Liver (tissue), 9 donors: ENCODE results near the gene DNAH3. TPM values are rescaled to one million over a fixed set of nuclear protein-coding genes. Genes with fewer than 3 reads are reported as not detected.

Experiments
- DNase-seq: peaks from one replicate; pipeline ENCODE4 v3.0.0-alpha.2; 2017; ENCODE audit warnings: low spot score
- H3K27ac ChIP-seq, 2 donors: one replicate each; pipeline ENCODE4 v1.7.0; 2013; ENCODE audit warnings: inconsistent platforms in 2 of 2, low read length in 2 of 2, control low read depth in 1 of 2, low read depth in 1 of 2, mild to moderate bottlenecking in 1 of 2
- H3K27me3 ChIP-seq, 4 donors: one replicate each; pipeline versions ENCODE4 v1.6.1 to v1.7.0; 2013; ENCODE audit warnings: low read length in 3 of 4, inconsistent platforms in 1 of 4, mild to moderate bottlenecking in 1 of 4, moderate library complexity in 1 of 4; ENCODE audit not compliant: control insufficient read depth in 4 of 4, insufficient read depth in 4 of 4
- H3K36me3 ChIP-seq, 4 donors: one replicate each; pipeline versions ENCODE4 v1.6.1 to v1.7.0; 2013; ENCODE audit warnings: low read length in 3 of 4, mild to moderate bottlenecking in 3 of 4, low read depth in 1 of 4, moderate library complexity in 1 of 4; ENCODE audit not compliant: control insufficient read depth in 4 of 4, insufficient read depth in 3 of 4
- H3K4me1 ChIP-seq, 4 donors: one replicate each; pipeline versions ENCODE4 v1.6.1 to v1.7.0; 2013; ENCODE audit warnings: low read length in 3 of 4, mild to moderate bottlenecking in 3 of 4, moderate library complexity in 1 of 4; ENCODE audit not compliant: control insufficient read depth in 4 of 4, insufficient read depth in 4 of 4
- H3K4me3 ChIP-seq, 3 donors: one replicate each; pipeline versions ENCODE4 v1.6.1 to v1.7.0; 2013; ENCODE audit warnings: low read length in 3 of 3, control low read depth in 1 of 3, low read depth in 1 of 3, mild to moderate bottlenecking in 1 of 3
- H3K9ac ChIP-seq, 2 donors: one replicate each; pipeline ENCODE4 v1.7.0; 2013; ENCODE audit warnings: low read length in 2 of 2, mild to moderate bottlenecking in 2 of 2, moderate library complexity in 2 of 2, control low read depth in 1 of 2, low read depth in 1 of 2
- H3K9me3 ChIP-seq, 4 donors: one replicate each; pipeline versions ENCODE4 v1.6.1 to v1.7.0; 2013; ENCODE audit warnings: low read length in 3 of 4; ENCODE audit not compliant: control insufficient read depth in 4 of 4
- ATF3 ChIP-seq: IDR thresholded peaks from 2 replicates; pipeline ENCODE4 v1.6.1; 2016; ENCODE audit warnings: antibody characterized with exemption
- CTCF ChIP-seq: fragments of 150-350 bp; IDR thresholded peaks from 2 replicates; pipeline ENCODE4 v1.5.1; 2017; ENCODE audit warnings: improper control_type of control experiment, low read depth, low read length; ENCODE audit not compliant: missing input control
- EGR1 ChIP-seq, 2 donors: IDR thresholded peaks; 2 replicates each; pipeline ENCODE4 v1.6.1; 2016 to 2018; ENCODE audit warnings: antibody characterized with exemption in 2 of 2, low read depth in 2 of 2
- FOXA1 ChIP-seq: IDR thresholded peaks from 2 replicates; pipeline ENCODE4 v1.6.1; 2016; ENCODE audit warnings: antibody characterized with exemption
- FOXA2 ChIP-seq: IDR thresholded peaks from 2 replicates; pipeline ENCODE4 v1.6.1; 2016; ENCODE audit warnings: antibody characterized with exemption
- GABPA ChIP-seq, 2 donors: IDR thresholded peaks in 1 of 2; conservative IDR thresholded peaks in 1 of 2; 2 replicates each; pipeline ENCODE4 v1.6.1; 2016; ENCODE audit warnings: antibody characterized with exemption in 2 of 2, mild to moderate bottlenecking in 1 of 2, moderate library complexity in 1 of 2
- HNF4A ChIP-seq, 2 donors: conservative IDR thresholded peaks; 2 replicates each; pipeline ENCODE4 v1.6.1; 2016; ENCODE audit warnings: antibody characterized with exemption in 2 of 2, mild to moderate bottlenecking in 2 of 2
- HNF4G ChIP-seq: IDR thresholded peaks from 2 replicates; pipeline ENCODE4 v1.6.1; 2016; ENCODE audit warnings: antibody characterized with exemption
- JUND ChIP-seq, 2 donors: IDR thresholded peaks; 2 replicates each; pipeline ENCODE4 v1.6.1; 2016; ENCODE audit warnings: antibody characterized with exemption in 2 of 2
- MAX ChIP-seq: IDR thresholded peaks from 2 replicates; pipeline ENCODE4 v1.6.1; 2016; ENCODE audit warnings: antibody characterized with exemption
- NR2F2 ChIP-seq: IDR thresholded peaks from 2 replicates; pipeline ENCODE4 v1.6.1; 2016; ENCODE audit warnings: antibody characterized with exemption
- RAD21 ChIP-seq, 2 donors: IDR thresholded peaks; 2 replicates each; pipeline ENCODE4 v1.6.1; 2016; ENCODE audit warnings: antibody characterized with exemption in 2 of 2, mild to moderate bottlenecking in 2 of 2
- REST ChIP-seq: IDR thresholded peaks from 2 replicates; pipeline ENCODE4 v1.6.1; 2016; ENCODE audit warnings: antibody characterized with exemption, mild to moderate bottlenecking
- RXRA ChIP-seq, 2 donors: IDR thresholded peaks; 2 replicates each; pipeline ENCODE4 v1.6.1; 2017 to 2018; ENCODE audit warnings: antibody characterized with exemption in 2 of 2, mild to moderate bottlenecking in 1 of 2
- SP1 ChIP-seq: IDR thresholded peaks from 2 replicates; pipeline ENCODE4 v1.6.1; 2018; ENCODE audit warnings: antibody characterized with exemption, mild to moderate bottlenecking
- TAF1 ChIP-seq: conservative IDR thresholded peaks from 2 replicates; pipeline ENCODE4 v1.6.1; 2016; ENCODE audit warnings: antibody characterized with exemption, mild to moderate bottlenecking
- YY1 ChIP-seq: IDR thresholded peaks from 2 replicates; pipeline ENCODE4 v1.6.1; 2016; ENCODE audit warnings: antibody characterized with exemption, mild to moderate bottlenecking
- ZBTB33 ChIP-seq: IDR thresholded peaks from 2 replicates; pipeline ENCODE4 v1.6.1; 2016; ENCODE audit warnings: antibody characterized with exemption
- WGBS: extraction: QIAGEN DNeasy Blood & Tissue Kit; methylation state at CpG from one replicate; pipeline ENCODE4 v1.1.7; 2013; 5-methylcytosine and 5-hydroxymethylcytosine counted together
- polyA plus RNA-seq, 2 donors: library from polyadenylated mRNA; stranded (reverse) in 1 of 2; unstranded in 1 of 2; fragments of 200-250 nt in 1 of 2; fragments of >200 nt in 1 of 2; fragmentation: Nextera tagmentation in 1 of 2; extraction: Ambion mirVana in 1 of 2; gene quantifications; one replicate each; pipeline versions ENCODE4 v1.2.1 to v1.2.3, GENCODE V29; 2013 to 2015
- total RNA-seq, 2 donors: library from RNA; depleted of rRNA; stranded (reverse); fragments of >200 nt; gene quantifications; one replicate each; pipeline ENCODE4 v1.2.3, GENCODE V29; 2014
- donor health status: healthy.
- donor health status: healthy.
- donor health status: healthy.
- donor health status: healthy.
- donor health status: healthy.

DNAH3 gene
- total and polyA plus RNA-seq, 4 donors: not detected

- TF ChIP-seq ZBTB33 (no peak), NR2F2 (no peak), SP1 (no peak), FOXA2 (no peak), TAF1 (no peak), EGR1 (IDR thresholded peaks at IDR 0.05; ENCODE audit: low read depth in 2 of 2) (no peak), YY1 (no peak), ATF3 (no peak), HNF4A (conservative IDR thresholded peaks at IDR 0.05) (no peak), RXRA (IDR thresholded peaks at IDR 0.05) (no peak), RAD21 (IDR thresholded peaks at IDR 0.05) (no peak), FOXA1 (no peak), GABPA (IDR thresholded peaks at IDR 0.05 in 1 of 2, conservative IDR thresholded peaks at IDR 0.05 in 1 of 2) (no peak), JUND (IDR thresholded peaks at IDR 0.05) (no peak), REST (no peak), HNF4G (no peak), MAX (no peak), CTCF (no peak)
- H3K4me3 ChIP-seq: no peak overlapping the region
- H3K27ac ChIP-seq: no peak overlapping the region
- H3K27me3 ChIP-seq: no peaks in the 10 kb centered on the region
- H3K9me3 ChIP-seq: no peaks in the 10 kb centered on the region
- no peaks in the 10 kb centered on the region for H3K4me1 ChIP-seq
- no peaks in the 10 kb centered on the region for H3K36me3 ChIP-seq
- H3K9ac ChIP-seq: no peak overlapping the region
- DNase-seq: no peak
- 92% methylated on average over 8 of the region's 8 CpGs for WGBS
Measured at GRCh38 chr16:20971401-20971800, 179.2 kb downstream of the DNAH3 start.

- no peak for DNase-seq
- no peaks in the 10 kb centered on the region for H3K9me3 ChIP-seq
- H3K9ac ChIP-seq: no peak overlapping the region
- H3K4me3 ChIP-seq: no peak overlapping the region
- H3K36me3 ChIP-seq: no peaks in the 10 kb centered on the region
- WGBS: 93% methylated on average over 5 of the region's 5 CpGs
- no peaks in the 10 kb centered on the region for H3K4me1 ChIP-seq
- H3K27me3 ChIP-seq: no peaks in the 10 kb centered on the region
- no peak overlapping the region for H3K27ac ChIP-seq
- TF ChIP-seq YY1 (no peak), ZBTB33 (no peak), JUND (IDR thresholded peaks at IDR 0.05) (no peak), RAD21 (IDR thresholded peaks at IDR 0.05) (no peak), HNF4A (conservative IDR thresholded peaks at IDR 0.05) (no peak), GABPA (IDR thresholded peaks at IDR 0.05 in 1 of 2, conservative IDR thresholded peaks at IDR 0.05 in 1 of 2) (no peak), FOXA2 (no peak), RXRA (IDR thresholded peaks at IDR 0.05) (no peak), EGR1 (IDR thresholded peaks at IDR 0.05; ENCODE audit: low read depth in 2 of 2) (no peak), TAF1 (no peak), NR2F2 (no peak), CTCF (no peak), FOXA1 (no peak), MAX (no peak), SP1 (no peak), ATF3 (no peak), HNF4G (no peak)
Measured at GRCh38 chr16:20969386-20969785, 181.3 kb downstream of the DNAH3 start.
